GM21786 (cell line): ENCODE results near the gene C2.
"Not testable (repeated sequence)": the region's sequence is repeated elsewhere in the genome, so short reads cannot be mapped to it uniquely, and the experiment has no call there.

ENCODE experiments used
- ATAC-seq: cut with Tn5 transposase; IDR thresholded peaks from one replicate; pipeline ENCODE4 v1.9.1; 2021; ENCODE audit not compliant: unreplicated experiment

The C2 gene

DNA sequence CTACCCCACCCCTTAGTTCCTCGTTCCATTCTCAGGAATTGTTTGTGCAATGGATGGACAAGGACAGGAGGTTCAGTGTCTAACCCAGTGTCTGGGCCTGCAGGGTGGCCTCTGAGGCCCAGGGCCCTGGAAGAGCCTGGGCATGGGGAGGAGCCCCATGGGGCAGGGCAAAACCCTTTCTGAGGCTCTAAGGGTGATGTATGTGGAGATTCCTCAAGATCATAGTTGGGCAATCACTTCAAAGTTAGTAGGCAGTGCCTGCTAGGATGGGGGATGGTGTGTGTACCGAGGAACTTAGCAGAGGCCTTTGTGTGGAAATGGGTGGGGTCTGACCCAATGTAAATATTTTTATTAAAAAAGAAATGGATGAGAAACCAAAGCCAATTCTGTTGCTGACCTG is 6.7 kb upstream of the C2 start:
- no peak for ATAC-seq

DNA sequence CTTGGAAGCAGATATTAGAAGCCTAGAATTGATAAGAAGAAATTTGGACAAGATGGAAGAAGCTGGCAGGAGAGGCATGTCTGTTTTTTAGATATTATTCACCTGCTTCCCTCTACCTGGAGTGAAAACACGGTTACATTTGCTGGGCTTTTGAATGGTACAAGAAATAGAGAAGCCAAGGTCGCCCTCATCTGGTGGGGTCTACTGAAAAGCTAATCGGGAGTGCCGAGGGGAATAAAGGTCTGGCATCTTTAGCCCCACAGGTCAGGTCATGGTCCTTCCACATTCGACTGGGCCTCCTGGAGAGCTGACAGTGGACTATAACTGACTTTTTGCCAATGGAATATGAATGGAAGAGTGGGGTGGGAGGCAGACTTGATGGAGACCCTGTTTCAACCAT is 4.6 kb upstream of the C2 start:
- no peak for ATAC-seq

DNA sequence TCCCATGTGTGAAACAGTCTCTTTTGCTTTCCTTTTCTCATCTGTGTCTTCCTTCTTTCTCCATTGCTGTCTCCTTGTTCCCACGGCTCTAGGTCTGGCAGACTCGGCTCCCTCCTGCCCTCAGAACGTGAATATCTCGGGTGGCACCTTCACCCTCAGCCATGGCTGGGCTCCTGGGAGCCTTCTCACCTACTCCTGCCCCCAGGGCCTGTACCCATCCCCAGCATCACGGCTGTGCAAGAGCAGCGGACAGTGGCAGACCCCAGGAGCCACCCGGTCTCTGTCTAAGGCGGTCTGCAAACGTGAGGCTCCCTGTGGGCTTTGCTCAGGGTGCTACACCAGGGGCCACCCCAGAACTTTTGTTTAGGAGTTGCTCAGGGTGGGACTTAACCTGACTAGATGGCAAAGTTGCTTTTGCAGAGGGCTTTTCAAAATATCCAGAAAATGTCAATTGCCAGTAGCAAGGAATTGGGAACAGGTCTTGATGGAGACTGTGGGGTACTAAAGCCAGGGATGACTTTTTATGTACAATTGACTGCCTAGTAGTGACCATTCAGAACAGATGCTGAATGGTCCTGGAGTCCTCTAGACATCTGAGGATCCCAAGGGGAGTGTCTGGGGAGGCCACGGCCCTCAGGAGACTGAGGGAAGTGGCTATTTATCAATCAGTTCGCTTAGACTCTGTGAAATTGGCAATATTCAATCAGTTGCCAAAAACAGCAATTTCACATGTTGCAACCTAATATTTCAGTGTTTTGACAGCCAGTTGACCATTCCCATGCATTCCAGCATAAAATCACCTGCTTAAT is 550 bp downstream of the C2 start:
- ATAC-seq: no peak

DNA sequence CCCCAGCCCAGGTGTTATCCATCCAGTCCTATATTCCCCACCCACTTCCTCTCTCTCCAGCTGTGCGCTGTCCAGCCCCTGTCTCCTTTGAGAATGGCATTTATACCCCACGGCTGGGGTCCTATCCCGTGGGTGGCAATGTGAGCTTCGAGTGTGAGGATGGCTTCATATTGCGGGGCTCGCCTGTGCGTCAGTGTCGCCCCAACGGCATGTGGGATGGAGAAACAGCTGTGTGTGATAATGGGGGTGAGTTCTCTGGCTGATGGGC is 1.1 kb downstream of the C2 start:
- ATAC-seq: no peak

DNA sequence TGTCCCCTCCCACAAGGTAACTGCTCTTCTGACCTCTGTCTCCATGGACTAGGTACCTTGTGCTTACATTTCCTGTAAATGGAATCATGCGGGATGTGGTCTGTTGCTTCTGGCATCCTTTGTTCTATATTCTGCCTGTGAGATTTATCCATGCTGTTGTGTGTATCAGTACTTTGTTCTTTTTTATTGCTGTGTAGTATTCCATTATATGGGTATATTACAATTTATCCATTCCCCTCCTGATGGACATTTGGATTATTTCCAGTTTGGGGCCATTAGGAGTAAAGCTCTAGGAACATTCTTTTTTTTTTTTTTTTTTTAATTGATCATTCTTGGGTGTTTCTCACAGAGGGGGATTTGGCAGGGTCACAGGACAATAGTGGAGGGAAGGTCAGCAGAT is 3.4 kb downstream of the C2 start:
- ATAC-seq: no peak

DNA sequence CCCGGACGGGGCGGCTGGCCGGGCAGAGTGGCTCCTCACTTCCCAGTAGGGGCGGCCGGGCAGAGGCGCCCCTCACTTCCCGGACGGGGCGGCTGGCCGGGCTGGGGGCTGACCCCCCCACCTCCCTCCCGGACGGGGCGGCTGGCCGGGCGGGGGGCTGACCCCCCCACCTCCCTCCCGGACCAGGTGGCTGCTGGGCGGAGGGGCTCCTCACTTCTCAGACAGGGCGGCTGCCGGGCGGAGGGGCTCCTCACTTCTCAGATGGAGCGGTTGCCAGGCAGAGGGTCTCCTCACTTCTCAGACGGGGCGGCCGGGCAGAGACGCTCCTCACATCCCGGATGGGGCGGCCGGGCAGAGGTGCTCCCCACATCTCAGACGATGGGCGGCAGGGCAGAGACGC is 4.6 kb downstream of the C2 start:
- ATAC-seq: not testable (repeated sequence)

DNA sequence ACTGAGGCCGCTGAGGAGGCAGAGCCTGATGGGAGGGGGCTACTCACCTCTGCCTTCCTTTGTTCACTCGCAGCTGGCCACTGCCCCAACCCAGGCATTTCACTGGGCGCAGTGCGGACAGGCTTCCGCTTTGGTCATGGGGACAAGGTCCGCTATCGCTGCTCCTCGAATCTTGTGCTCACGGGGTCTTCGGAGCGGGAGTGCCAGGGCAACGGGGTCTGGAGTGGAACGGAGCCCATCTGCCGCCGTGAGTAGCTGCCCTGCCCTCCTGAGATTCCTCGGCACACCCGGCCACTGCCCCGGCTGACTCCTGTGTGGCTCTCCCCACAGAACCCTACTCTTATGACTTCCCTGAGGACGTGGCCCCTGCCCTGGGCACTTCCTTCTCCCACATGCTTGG is 6.0 kb downstream of the C2 start:
- ATAC-seq: no peak

DNA sequence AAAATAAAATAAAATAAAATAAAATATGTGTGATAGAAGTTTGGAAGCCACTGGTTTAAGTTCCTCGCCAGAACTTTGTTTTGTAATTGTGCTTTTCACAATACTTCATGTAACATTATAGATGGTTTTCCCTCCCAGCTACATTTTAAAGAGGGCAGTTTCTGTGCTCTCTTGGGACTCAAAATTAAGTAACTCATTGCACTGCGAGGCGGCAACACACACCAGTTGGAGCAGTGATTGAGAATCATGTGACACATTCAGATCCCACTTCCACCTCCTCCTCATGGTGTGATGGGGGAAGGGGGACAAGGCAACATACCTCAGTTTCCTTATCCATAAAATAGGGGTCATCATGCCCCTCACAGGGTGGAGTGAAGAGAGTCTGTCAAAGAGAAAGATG is 7.5 kb downstream of the C2 start:
- no peak for ATAC-seq

DNA sequence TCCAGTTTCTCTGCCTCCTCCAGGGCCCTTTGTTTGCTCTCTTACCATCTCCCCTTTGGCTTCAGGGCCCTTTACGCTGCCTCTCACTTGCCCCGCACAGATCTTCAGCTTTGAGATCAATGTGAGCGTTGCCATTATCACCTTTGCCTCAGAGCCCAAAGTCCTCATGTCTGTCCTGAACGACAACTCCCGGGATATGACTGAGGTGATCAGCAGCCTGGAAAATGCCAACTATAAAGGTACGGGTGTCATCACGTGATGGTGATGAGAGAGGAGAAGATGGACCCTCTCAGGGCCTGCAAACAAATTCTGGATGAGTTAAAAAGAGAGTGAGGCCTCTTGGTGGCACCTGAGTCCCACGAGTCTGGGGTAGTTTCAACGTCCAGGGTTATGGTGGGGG is 8.3 kb downstream of the C2 start:
- no peak for ATAC-seq

DNA sequence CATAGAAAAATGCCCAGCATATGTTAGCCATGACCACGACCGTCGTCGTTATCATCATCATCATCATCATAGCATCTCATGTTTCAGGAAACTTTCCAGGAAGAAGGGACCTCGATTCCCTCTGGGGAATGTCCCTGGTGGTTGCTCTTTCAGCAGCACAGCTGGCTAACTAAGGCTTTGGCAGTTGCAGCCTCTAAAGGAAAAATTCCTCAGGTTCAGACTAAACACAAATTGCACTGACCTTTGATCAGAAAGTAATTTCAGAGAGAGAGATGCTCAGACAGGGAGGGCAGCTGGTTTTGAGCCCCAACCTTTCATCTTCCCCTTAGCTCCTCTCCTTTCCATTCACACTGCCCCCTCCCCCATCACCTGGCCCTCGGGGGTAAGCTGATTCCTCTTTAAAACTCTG is 12.7 kb downstream of the C2 start:
- no peak for ATAC-seq

DNA sequence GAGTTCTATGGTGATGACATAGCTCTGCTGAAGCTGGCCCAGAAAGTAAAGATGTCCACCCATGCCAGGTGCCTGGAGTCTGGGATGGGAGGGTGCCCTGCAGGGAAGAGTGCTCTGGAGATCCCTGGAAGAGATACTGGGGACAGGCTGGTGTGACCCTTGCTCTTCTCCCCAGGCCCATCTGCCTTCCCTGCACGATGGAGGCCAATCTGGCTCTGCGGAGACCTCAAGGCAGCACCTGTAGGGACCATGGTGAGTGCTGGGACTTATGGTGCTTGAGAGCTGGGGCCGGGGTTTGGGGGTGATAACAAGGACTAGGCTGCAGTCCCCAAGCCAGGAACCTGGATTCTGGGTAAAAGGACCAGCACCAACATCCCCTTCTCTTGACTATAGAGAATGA is 16.2 kb downstream of the C2 start:
- ATAC-seq: no peak

DNA sequence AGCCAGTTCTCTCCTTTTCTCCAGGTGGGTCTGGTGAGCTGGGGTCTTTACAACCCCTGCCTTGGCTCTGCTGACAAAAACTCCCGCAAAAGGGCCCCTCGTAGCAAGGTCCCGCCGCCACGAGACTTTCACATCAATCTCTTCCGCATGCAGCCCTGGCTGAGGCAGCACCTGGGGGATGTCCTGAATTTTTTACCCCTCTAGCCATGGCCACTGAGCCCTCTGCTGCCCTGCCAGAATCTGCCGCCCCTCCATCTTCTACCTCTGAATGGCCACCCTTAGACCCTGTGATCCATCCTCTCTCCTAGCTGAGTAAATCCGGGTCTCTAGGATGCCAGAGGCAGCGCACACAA is 17.6 kb downstream of the C2 start:
- no peak for ATAC-seq

DNA sequence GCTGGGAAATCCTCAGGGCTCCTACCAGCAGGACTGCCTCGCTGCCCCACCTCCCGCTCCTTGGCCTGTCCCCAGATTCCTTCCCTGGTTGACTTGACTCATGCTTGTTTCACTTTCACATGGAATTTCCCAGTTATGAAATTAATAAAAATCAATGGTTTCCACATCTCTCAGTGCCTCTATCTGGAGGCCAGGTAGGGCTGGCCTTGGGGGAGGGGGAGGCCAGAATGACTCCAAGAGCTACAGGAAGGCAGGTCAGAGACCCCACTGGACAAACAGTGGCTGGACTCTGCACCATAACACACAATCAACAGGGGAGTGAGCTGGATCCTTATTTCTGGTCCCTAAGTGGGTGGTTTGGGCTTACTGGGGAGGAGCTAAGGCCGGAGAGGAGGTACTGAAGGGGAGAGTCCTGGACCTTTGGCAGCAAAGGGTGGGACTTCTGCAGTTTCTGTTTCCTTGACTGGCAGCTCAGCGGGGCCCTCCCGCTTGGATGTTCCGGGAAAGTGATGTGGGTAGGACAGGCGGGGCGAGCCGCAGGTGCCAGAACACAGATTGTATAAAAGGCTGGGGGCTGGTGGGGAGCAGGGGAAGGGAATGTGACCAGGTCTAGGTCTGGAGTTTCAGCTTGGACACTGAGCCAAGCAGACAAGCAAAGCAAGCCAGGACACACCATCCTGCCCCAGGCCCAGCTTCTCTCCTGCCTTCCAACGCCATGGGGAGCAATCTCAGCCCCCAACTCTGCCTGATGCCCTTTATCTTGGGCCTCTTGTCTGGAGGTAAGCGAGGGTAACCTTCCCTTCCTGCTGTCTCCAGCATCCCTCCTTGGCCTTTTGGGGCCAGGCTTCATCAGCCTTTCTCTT is 18.2 kb downstream of the C2 start, which contains the start of gene CFB:
Gene CFB, plus strand, starts transcription at position 589 of the 863 bp plus-strand sequence. Its CDS starts 127 bp downstream, at position 716.
- ATAC-seq: no peak

DNA sequence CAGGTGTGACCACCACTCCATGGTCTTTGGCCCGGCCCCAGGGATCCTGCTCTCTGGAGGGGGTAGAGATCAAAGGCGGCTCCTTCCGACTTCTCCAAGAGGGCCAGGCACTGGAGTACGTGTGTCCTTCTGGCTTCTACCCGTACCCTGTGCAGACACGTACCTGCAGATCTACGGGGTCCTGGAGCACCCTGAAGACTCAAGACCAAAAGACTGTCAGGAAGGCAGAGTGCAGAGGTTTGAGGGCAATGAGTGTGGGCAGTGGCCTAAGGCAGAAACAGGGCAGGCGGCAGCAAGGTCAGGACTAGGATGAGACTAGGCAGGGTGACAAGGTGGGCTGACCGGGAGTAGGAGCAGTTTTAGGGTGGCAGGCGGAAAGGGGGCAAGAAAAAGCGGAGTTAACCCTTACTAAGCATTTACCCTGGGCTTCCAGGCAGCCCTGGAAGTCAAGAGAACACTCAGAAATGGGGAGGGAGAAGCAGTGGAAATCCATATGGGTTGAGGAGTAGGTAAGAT is 18.9 kb downstream of the C2 start:
- ATAC-seq: no peak

DNA sequence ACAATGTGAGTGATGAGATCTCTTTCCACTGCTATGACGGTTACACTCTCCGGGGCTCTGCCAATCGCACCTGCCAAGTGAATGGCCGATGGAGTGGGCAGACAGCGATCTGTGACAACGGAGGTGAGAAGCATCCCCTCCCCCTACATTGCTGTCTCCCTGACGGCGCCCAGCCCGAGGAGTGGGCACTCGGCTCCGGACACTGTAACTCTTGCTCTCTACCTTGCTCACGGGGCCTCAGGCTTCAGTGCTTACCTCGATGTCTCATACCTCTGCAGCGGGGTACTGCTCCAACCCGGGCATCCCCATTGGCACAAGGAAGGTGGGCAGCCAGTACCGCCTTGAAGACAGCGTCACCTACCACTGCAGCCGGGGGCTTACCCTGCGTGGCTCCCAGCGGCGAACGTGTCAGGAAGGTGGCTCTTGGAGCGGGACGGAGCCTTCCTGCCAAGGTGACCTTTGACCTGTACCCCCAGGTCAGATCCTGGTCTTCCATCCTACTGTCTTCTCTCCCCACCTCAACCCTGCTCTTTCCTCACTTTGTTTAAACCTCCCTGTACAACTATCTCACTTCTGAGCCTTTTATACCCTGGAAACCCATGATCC is 19.7 kb downstream of the C2 start:
- ATAC-seq: no peak

DNA sequence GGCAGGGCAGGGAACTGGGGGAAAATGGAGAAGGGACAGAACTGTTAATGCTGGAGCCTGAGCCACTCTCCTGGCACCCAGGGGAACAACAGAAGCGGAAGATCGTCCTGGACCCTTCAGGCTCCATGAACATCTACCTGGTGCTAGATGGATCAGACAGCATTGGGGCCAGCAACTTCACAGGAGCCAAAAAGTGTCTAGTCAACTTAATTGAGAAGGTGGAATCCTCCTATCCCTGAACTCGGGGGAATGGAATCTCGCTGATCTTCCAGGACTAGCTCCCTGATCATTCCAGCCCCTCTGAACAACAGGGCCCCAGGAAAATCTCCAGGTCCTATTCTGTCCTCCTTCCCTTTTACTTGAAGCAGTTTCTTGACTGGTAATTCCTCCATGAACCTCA is 20.3 kb downstream of the C2 start:
- no peak for ATAC-seq

DNA sequence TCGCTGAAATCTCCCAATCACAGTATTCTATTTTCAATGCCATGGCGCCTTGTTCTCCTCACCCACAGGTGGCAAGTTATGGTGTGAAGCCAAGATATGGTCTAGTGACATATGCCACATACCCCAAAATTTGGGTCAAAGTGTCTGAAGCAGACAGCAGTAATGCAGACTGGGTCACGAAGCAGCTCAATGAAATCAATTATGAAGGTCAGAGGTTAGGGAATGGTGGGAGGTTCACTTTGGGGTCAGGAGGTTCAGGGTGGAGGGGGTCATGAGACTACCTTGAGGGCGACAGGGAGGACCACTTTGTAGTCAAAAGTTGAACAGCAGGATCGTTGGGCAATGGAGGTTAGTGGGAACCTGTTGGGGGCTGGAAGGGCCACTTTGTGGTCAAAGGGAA is 20.8 kb downstream of the C2 start:
- no peak for ATAC-seq

DNA sequence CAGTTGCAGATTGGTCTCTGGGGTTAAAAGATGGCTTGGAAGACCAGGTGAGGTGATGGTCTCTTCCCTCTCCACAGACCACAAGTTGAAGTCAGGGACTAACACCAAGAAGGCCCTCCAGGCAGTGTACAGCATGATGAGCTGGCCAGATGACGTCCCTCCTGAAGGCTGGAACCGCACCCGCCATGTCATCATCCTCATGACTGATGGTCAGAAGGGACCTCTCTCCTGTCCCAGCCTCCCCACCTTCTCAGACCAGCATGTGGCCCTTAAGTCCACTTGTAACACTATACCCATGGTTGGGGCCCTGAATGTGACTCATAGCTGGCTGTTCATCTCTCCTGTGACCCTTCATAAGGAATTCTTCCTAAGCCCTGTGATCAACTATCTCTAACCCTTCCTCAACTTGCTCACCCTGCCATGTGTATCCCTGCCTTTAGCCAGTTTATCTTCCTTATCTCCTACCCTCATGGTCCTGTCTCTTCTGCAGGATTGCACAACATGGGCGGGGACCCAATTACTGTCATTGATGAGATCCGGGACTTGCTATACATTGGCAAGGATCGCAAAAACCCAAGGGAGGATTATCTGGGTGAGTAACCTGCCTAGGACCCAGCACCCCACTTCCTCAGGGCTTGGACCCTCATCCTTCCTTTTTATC is 21.4 kb downstream of the C2 start:
- no peak for ATAC-seq

DNA sequence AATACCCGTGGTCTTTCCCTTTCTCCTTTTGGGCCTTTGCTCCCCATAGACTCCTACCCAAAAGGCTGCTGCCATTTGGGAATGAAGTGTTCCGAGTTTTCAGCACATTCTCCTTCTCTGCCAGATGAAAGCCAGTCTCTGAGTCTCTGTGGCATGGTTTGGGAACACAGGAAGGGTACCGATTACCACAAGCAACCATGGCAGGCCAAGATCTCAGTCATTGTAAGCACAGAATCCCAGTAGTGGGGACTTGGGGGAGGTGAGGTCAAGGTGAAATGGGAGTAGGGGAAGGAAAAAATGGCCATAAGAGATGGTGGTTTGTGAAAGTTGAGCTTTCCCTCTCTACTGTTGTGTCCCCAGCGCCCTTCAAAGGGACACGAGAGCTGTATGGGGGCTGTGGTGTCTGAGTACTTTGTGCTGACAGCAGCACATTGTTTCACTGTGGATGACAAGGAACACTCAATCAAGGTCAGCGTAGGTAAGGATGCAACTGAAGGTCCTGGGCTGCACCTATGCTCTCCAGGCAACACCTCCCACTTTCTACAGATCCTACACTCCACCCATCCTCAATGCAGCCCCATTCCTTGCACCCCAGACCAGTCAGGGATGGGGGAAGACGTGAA is 22.5 kb downstream of the C2 start:
- no peak for ATAC-seq

DNA sequence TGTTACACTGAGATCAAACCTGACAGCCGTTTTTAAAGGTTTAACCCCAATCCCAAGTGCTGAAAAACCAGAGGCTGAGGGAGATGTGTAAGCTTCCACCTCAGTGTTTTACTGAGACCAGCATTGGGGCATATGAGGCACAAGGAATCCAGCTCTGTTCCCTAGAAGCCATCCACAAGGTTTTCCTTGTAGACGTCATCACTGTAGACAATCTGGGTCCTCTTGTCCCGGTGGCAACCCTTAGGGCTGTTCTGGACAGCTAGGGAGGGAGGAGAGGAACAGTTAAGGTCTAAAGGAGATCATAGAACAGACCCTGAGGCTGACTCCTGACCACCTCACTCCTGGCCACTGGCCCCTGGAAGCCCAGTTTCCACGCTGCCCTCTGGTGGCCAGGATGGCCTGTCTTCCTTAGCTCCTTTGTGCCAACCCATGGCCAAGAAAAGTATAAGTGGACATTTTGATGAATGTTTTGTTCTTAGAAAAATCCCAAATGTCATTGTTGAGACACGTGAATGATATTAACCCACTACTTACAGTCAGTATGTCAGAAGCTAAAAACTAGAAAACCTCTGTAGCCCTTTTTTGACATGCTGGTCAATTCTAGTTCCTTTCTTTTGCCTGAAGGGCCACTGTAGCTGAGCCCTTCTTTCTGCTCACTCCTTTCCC is 24.8 kb downstream of the C2 start:
- no peak for ATAC-seq

DNA sequence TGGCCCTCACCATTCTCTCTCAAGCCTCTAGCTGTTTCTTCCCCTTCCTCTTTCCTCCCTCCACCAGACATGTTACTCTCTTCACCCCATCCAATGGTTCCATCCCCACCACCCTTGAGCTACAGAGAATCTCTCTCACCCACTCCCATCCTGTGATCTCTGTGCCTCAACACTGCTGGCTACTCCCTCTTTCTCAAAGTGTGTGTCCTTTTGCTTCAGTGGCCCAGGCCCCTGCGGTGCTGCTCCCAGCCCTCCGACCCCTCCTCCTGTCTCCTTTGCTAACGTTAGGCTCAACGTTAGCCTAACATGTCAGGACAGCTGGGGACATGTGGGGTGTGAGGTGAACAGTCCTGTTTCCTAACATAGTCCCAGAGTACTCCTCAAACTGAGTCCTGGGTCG is 25.4 kb downstream of the C2 start:
- no peak for ATAC-seq
